GM21717 (cell line): Measurements from ENCODE around the gene BUD13.
"Not testable (repeated sequence)": the region's sequence is repeated elsewhere in the genome, so short reads cannot be mapped to it uniquely, and the experiment has no call there.

Experiments
- ATAC-seq: cut with Tn5 transposase; IDR thresholded peaks from one replicate; pipeline ENCODE4 v1.9.1; 2021; ENCODE audit warnings: mild to moderate bottlenecking, moderate library complexity; ENCODE audit not compliant: unreplicated experiment

Gene BUD13

DNA sequence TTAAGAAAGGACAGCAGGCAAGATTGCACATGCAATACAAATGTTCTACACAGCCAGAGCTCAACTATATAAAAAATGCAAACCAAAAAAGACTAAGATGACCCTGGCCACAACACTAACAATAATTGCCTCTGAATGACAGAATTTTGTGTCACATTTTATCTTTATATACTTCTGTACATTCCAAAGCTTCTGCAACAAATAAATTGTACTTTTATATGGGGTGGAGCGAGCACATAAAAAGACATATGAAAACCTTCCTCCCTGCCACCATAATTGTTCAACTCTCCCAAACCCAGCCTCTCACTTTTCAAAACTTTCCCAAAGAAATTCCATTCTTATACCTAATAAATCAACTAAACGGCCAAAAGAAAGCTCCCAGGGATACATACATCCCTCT lies 10.7 kb downstream of the BUD13 start:
- no peak for ATAC-seq

DNA sequence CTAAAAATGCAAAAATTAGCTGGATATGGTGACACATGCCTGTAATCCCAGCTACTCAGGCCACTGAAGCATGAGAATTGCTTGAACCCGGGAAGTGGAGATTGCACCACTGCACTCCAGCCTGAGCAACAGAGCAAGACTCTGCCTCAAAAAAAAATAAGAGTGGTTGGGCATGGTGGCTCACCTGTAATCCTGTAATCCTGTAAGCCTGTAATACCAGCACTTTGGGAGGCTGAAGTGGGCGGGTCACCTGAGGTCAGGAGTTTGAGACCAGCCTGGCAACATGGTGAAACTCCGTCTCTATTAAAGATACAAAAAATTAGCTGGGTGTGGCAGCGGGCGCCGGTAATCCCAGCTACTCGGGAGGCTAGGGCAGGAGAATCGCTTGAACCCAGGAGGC lies 16.7 kb downstream of the BUD13 start:
- not testable (repeated sequence) for ATAC-seq

DNA sequence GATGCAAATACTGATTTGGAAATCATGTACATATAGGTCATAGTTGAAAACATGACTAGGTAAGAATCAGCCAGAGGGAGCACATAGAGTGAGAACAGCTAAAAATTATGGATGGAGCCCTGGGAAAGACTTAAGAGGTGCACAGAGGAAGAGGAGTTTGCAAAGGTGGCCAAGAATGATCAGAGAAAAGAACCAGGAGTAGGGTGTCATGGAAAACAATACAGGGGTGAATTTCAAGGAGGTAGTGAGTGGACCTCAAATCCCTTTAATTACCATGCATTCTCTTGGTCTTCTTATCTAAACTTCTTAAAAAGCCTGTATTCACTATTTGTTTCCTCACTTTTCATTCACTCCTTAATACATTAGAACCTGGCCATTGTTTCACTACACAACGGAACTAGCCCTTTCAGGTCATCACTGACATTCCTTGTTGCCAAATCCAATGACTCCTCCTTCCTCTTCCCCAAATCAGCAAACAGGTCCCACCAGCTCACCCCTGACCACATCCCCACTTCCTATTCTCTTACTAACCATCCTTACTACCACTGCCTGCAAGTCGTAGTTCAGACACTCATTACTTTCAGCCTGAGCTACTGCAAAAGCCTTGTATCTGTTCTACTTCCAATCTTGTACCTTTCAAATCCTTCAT lies 22.6 kb downstream of the BUD13 start:
- ATAC-seq: no peak

DNA sequence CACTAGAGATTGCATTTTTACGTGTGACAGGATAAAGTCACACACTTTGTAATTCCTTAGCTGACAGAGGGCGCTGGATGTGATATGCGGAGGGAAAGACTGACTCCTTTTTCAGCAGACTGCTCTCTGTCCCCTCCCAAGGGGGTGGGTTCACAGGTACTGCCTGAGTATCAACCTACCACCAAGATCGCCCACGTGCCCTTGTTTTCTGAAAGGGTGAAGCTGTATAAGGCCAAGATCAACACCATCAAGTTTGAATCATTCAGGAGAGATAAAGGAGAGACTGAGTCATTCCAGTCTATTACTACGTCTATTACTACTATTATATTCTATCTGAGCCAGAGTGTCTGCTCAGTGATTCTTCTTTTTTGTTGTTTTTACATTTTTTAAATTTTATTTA lies 30.7 kb downstream of the BUD13 start:
- ATAC-seq: no peak

DNA sequence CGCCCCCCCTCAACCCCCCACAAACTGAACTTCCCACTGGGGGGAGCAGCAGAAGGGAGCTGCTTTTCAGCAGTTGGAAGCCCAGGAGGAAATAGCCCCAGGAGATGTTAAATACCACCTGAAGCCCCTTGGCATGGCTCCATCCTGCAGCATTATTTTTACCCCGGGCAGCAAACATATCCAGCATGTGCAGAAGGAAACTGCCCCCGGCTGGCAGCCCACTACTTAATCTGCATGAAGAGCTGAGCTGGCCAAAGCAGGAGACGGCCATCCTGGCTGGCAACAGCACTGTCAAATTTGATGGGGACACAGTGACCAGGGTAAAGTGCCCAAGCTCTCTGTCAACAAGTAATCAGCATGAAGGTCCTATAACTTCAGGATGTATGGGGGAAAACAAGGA lies 32.0 kb downstream of the BUD13 start:
- no peak for ATAC-seq

DNA sequence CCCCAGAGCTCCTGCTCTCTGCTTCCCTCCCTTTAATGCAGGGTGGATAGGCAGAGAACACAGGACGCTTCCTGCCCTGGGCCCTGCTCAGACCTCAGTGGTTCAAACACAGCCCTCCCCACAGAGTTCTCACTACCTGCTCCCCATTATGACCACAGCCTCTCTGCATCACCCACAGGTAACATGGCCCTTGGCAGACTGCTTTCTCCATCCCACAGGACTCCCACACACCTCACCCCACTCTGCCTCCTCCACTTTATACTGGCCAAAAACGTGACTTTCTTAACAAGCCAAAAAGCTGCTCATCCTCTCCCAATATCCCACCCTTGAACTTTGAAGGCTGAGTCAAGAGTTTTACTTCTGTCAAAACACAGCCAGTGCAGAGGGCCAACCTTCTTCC lies 33.8 kb downstream of the BUD13 start:
- no peak for ATAC-seq

DNA sequence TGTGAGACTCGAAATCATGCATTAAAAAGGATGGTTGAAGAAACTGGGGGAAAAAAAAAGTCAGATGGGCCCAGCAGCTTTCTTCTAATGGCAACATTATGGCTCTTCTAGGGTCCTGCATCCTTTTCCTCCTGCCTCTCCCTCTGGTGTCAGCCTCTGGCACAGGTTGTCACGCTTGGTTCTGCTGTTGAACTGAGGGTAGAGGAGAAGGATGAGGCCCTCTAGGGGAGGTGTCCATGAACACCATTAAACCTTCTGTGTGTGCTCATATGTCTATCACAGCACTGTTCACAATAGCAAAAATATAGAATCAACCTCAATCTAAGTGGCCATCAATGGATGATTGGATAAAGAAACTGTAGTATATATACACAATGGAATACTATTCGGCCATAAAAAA lies 36.0 kb downstream of the BUD13 start:
- ATAC-seq: no peak

DNA sequence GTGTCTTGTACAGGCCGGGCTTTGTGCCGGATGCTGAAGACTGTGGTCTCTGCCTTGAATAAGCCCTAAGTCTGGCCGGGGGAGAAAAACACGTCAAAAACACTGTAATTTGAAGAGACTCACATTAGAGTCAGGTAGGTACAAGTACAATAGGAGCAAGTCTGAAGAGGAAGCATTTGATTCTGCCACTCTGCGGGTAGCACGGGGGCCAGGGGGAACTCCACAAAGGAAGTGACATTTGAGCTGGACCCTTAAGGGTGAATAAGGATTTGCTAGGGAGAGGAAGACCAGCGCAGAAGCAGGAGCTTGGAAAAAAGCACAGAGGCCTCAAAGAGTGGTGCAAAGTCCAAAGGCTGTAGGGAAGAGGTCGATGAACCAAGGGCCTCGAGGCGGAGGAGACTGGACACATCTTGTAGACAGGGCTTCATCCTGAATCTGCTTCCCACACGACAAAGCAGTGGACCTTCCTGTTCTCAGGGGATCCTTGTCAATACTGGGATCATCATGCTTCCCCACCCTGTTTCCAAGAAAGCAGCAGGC lies 38.7 kb downstream of the BUD13 start:
- no peak for ATAC-seq

DNA sequence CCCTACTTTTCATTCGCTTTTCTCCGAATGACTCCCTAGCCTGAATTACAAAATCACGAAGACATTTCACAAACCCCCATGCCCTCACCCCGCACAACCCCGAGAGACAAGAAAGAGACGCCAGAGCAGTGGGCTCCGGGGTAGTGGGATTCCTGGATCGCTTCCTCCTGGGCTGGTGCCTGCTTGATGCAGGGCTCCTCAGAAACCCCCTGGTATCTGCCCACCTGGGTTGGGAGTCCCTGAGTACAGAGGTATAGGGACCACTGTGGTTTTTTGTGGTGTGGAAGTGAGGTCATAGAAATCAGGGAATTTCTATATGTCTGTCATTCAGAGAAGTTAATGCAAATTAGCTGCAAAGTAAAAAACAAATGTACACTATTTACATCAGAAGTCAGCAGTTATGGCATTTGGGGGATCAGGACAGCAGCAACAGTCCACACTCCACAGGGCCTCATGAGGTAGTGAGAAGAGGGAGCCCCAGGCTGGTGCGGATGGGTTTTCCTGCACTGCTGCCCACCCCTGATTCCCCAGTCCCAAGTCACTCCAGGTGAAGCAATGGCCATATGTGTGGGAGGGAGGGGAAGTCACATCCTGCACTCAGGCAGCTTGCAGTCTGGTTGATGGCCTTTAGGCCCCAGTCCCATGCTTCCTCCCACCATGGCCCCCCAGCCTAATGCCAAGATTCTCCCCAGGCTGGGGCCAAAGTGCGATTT lies 39.6 kb downstream of the BUD13 start:
- ATAC-seq: peak; percentile 46

DNA sequence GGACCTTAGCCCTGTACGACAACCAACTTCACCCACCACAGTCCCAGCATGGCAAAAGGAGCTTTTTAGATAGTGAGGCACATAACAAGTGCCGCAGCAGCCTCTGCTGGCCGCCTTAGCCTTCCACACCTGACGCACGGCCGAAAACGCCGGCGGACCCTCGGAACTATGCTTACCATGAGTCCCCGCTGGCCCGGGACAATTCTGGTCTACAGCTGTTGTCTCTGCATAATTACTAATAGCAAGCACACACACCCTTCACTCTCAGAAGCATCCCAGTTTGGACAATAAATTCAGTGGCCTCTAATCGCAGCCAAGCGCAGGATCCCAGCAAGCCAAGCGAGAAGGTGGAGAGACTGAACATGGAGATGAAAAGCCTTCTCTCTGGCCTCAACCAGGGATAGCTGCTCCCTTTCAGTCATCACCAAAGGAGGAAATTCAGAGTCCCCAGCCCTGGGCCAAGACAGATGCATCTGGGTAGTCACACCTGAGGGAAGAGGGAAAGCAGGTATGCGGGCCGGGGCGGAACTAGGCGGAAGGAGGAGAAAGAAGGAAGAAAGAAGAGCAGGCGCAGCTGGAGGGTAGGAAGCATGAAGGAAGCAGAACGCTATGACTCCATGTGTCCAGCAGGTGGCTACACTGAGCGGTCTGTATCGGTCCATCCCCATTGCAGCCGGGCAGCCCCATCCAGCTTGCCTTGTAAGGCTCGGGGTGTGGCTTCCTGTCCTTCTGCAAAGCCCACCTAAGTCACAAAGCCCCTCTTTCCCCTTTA lies 40.3 kb downstream of the BUD13 start:
- ATAC-seq: peak; percentile 81

DNA sequence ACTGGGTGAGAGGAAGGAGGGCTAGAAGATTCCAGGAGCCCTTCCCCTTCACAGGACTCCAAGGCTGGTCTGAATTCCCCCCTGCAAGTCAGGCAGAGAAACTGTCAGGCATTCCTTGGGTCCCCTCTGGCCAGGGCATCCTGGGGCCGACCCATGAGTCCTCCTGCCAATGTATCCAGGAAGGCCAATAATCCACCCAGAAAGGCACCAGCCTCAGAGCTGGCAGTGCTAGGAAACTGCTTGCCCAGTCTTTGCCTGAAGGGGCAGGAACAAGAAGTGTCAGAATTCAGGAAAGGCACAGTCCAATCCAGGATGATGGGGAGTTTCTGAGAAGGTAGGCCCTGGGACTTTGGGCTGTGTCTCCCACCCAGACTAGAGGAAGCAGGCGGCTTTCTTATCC lies 41.0 kb downstream of the BUD13 start:
- ATAC-seq: no peak

DNA sequence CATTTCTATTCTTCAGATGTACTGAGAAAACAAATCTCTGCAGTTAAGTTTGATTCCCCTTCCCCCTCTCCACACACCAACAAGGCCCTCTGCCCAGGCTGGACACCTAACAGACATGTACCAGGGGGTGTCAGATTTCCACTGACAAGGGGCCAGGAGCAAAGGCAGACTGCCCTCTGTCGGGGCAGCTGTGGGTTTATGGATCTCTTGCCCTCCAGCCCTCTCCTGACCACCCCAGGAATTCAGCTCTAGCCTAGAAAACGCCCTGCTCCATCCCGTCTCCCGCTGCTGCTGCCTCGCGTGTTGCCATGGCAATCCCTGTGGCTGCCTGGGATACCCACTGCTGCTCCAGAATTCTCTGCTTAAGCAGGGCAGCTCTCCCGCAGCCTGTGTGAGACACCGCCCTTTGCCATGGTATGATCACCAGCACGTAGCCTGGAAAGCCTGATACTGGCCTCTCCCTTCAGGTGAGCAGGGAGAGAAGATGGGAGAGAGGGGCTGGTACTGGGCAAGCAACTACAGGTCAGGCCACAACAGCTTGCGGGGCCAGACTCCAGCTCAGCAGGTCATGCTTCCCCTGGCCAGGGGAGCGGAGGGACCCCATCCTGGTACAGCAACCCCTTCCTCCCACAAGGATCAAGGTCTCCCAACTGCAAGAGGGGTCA lies 41.6 kb downstream of the BUD13 start:
- no peak for ATAC-seq

DNA sequence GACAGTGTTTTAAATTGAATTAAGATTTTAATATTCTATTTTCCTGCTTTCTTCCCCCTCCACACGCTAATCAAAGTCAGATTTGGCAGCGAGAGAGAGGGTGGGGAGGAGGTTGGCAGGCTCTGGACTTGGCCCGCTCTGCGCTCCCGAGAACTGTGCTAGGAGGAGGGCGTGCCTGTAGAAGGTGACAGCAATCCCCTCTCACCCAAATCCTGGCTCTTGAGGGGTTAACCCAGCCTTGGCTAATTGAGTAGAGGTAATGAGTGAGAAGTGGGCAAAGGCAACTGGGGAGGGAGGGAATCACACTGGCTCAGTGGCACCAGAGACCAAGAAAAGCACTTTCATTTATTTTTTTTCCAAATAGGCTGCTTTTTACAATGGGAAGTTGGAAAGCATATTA lies 42.2 kb downstream of the BUD13 start:
- no peak for ATAC-seq

DNA sequence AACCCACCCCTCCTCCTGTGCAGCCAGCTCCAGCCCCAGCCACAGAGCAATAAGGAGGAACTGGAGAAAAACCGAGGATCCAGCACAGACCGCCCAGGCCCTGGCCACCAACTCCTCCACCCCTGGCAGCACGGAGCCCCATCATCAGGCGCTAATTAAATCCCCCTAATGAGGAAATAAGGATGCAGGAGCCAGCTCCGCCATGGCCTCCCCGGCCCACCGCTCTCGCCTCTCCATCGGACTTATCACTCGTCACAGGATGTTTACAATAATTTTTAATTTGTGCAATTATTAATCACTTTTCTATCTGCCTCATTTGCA lies 42.6 kb downstream of the BUD13 start:
- ATAC-seq: no peak

DNA sequence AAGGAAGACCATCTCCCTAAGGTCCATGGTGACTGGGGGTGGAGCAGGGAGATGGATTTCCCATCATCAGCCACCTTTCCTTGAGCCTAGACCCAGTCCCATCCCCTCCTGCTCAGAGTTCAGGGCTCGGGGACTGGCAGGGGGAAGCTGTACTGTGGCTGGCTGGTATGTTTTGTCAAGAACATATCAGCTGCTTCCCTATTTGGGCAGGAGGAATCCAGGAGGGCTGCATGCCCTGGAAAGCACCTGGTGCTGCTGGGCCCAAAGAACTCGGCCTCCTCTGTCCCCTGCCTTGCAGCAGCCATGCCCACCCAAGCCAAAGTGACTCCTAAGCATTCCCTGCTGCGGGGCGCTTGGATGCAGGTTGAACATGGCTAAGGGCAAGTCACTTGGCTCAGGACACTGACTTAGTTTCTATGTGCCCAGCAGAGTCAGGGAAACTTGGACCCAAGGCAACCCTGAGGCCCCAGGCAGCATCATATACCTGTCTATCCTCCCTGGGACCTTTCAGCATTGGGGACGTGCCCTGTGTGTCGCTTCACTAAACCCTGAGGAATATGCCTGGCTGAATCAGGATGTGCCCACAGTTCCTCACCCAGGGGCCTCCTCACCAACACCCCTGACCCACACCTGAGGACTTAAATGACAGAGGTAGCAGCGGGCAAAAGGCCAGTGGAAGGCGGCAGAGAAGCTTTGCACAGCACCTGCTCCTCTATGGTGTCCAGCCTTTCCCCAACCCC lies 43.1 kb downstream of the BUD13 start:
- ATAC-seq: no peak

DNA sequence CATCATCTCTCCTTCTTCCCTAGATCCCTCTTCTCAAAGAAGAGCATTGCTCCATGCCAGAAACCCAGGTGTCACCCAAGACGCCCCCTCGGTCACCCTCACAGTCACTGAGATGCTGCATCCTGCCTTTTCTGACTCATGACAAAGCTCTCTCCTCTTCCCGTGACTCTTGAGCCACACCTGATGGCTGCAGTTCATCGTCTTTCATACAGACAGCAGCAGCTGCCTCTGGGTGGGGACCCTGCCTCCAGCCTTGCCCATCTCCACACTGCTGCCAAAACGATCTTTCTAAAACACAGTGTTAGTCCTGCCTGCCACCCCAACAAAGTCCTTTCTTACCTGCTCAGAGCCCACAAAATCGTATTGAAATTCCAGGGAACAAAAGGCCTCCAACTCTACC lies 44.8 kb downstream of the BUD13 start:
- no peak for ATAC-seq

DNA sequence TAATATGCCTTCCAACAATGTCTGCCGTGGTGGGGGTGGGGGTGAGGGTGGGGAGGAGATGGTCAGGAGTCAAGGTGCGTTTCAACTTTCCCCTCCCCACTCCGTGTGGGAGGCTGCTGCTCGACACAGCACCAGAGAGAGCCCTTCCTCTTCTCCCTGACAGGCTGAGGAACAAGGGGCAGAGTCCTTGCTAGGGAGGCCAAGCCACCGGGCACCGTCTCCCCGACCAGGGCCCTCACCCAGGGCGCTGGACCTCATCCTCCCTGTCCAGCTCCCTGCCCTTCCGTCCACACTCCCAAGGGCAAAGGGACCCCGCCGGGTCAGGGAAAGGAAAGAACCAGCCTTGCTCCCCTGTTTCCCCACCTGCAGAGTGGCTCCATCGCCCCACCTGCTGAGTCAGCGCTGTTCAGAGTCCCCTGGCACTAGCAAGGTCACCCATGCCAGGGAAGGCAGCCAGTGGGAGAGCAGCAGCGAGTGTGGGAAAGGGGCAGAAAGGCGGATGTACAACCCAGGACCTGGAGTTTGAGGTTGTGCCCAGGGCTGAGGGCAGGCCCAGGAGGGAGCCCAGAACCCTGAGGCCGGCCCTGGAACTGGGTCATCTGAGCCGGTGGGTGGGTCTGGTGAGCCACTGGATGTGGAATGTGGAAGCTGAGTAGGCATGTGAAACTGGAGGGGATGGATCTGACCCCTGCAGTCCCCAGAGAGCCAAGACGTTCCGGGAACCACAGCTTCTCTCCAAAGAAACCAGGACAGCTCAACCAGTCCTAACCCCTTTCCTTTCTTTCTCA lies 47.2 kb downstream of the BUD13 start:
- ATAC-seq: no peak

DNA sequence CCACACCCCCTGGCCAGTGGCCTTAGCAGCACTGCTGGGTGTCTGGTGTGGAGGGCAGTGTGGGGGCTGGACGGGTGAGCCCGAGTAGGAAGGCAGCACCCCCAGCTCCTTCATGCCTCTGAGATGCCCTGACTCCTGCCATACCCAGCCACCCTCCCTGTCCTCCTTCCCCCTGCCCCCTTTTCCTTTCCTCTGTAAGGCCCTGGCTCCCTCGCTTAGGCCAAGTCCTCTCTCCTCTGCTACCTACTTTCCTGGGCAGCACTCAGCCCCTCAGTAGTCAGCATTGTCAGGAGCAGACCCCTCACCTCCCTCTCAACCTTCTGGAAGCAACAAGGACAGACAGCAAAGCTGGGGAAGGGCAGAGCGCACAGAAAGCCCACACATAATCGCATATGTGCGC lies 48.0 kb downstream of the BUD13 start:
- no peak for ATAC-seq

DNA sequence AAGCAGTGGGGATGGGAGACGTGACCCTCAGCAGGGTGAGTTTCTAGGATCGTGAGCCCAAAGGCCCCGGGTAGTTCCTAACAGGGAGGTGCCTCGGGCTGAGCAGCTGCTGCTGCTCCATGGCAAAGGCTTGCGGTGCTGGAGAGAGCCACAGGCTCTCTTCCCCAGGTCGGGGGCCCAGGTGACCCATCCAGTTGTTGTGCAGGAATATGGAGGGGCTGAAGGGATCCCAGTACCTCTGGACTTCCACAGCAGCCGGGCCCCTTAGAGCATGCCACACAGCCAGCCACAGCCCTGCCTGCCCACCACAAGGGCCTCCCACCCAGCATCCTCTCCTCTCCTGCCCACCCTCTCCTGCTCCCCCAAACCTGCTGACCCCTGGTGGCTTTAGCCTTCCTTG lies 49.3 kb downstream of the BUD13 start:
- no peak for ATAC-seq

DNA sequence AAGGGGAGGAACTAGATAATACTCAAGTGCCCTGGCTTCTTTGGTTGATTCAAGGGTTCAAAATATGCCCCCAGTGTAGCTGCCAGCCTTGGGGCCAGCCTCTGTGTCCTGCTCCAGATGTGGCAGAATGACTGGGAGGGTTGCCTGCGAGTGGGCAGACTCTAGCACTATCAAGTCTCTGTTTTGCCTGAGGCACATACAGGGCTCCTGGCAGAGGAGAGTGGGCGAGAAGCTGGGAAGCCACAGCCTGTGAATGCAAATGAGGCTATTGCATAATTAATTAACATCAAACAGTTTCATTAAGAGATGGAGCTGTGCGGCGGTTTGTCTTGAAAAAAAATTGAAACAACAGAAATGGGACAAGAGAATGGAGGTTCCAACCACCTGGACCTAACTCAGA lies 50.8 kb downstream of the BUD13 start:
- no peak for ATAC-seq
